ENCODE measurements around the gene URAD. TPM values are rescaled to one million over a fixed set of nuclear protein-coding genes. Genes with fewer than 3 reads are reported as not detected.

URAD gene
- total and polyA plus RNA-seq, 8 donors: 0.31 TPM; not detected in 7

DNA sequence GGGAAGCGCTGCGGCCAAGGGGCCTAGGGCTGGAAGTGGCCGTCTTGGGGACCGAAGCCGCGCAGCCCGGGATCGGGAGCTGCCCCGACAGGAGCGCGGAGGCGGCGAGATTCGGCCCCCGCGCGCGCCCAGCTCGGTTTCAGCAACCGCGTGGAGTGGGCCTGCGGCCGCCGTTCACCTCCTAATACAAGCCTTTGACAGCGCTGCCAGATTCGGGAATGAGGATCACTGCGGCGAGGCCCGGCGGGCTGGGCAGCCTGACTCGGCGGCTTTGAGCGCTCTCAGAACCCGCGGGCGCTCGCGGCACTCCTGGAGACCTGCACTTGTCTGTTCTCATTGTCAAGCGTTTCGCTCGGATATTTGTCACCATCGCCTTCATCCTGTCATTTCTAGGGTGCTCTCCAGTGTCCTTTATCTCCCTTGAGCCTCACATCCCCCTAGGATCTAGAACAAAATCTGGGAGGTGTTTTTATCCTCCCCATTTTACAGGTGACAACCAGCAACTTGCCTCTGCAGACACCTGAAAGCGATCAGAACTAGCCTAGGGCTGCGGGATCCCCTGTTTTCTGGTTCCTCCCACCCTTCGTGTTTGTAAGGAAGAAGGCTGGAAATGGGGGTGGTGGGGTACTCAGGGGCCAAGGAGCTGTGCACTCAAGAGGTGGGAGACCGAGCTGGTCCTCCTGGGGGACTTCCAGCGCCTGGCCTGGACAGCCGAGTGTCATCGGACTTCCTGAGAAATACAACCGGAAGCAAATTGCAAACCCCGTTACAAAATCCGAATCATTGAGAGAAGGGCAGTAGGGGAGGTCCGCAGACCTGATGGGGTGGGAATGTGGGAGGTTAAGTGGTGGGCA is 17.9 kb downstream of the URAD start:
- Histone ChIP-seq H3K27me3 (peaks cover 0 to 7% (median 1%) of the 10 kb centered on the region in 4 donors), H3K9me3 (no peaks in the 10 kb centered on the region), H3K27ac (no peak overlapping the region), H3K36me3 (no peaks in the 10 kb centered on the region), H3K4me1 (no peaks in the 10 kb centered on the region), H3K4me3 (no peak overlapping the region)
- no peak for FAIRE-seq
- DNase-seq: peak in 1 of 6 donors; percentile 43
- intact Hi-C loops (cut with DNase I): no loop called here
- WGBS, 2 donors: 47 to 52% methylated on average over 53 of the region's 53 CpGs
- TF ChIP-seq, protein P1, sequence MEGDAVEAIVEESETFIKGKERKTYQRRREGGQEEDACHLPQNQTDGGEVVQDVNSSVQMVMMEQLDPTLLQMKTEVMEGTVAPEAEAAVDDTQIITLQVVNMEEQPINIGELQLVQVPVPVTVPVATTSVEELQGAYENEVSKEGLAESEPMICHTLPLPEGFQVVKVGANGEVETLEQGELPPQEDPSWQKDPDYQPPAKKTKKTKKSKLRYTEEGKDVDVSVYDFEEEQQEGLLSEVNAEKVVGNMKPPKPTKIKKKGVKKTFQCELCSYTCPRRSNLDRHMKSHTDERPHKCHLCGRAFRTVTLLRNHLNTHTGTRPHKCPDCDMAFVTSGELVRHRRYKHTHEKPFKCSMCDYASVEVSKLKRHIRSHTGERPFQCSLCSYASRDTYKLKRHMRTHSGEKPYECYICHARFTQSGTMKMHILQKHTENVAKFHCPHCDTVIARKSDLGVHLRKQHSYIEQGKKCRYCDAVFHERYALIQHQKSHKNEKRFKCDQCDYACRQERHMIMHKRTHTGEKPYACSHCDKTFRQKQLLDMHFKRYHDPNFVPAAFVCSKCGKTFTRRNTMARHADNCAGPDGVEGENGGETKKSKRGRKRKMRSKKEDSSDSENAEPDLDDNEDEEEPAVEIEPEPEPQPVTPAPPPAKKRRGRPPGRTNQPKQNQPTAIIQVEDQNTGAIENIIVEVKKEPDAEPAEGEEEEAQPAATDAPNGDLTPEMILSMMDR (IDR thresholded peaks at IDR 0.05): no peak
- no peak for ATAC-seq

DNA sequence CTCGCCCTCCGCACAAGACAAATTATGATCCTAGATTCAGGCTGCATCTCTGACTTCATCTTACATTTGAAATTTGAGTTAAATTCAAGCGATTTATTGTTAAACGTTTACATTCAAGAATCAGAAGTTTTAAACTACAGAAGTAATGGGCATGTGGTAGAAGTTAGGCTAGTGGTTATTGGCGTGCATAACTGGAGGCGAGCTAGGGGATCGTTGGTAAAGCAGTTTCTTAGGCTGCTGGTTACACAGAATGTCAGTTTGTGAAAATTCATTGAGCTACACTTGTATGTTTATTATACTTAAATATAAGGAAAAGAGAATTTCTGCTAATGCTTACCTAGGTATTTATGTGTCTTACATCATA is 18.6 kb downstream of the URAD start:
- Histone ChIP-seq H3K27me3 (peaks cover 0 to 7% (median 0%) of the 10 kb centered on the region in 4 donors), H3K4me3 (no peak overlapping the region)
- intact Hi-C loops (cut with DNase I): no loop called here

DNA sequence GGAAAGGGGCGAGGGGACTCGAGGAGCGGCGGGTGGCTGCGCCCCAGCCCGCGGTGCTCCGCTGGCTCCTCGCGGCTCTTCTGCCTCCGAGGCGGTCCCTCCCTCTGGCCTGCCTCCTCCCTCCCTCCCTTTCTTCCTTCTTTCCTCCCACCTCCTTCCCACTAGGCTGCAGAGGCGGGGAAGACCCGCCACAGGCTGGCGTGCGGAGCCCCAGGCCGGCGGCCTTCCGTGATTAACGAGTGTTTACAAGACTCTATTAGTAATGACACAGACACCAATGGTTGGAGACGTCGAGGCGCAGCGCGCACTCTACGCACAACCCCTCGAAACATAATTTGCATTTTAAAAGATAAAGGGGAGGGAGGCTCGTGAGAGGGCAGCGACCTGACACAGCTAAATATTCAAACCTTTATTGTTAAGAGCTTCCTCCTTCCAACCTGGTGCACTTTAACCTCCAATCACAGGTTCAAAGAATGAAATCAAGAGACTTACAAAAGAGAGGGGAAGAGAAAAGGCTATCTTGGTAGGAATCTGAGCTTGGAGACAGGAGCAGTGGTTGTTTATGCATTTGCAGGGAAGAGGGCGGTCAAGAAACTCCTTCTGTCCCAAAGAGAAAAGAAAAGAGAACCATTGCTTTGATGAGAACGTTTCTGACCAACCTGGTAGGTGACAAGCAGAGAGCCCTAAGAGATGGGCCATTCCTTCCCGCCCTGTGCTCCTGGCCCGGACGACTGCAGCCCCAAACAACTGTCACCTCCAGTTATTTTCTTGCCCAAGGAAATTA is 19.2 kb downstream of the URAD start, which contains the start of gene CDX2:
TSS of gene CDX2 (minus strand) at position 234 of the 784 bp plus-strand sequence. CDS start 309 bp downstream, outside the sequence.
- DNase-seq (peak in 4 of 6 donors; percentile 35 to 66 (median 56)), ATAC-seq (peak; percentile 43 to 51 (median 46)), FAIRE-seq (no peak)
- H3K4me1 ChIP-seq: no peaks in the 10 kb centered on the region
- intact Hi-C loops (cut with DNase I): no loop called here
- 16 to 21% methylated on average over 23 to 34 of the region's 34 CpGs for WGBS, 2 donors
- peak within 1 kb of the TSS; percentile 31 to 60 (median 48) for H3K4me3 ChIP-seq
- H3K27ac ChIP-seq: peak within 1 kb of the TSS; percentile 7 to 68 (median 58)
- H3K9me3 ChIP-seq: no peaks in the 10 kb centered on the region
- TF ChIP-seq, protein P1 (IDR thresholded peaks at IDR 0.05): no peak
- no peaks in the 10 kb centered on the region for H3K36me3 ChIP-seq
- peaks cover 0 to 7% (median 0%) of the 10 kb centered on the region in 4 donors for H3K27me3 ChIP-seq

More for the DNA sequence above, 18.6 kb downstream of the URAD start:
- TF ChIP-seq, protein P1 (IDR thresholded peaks at IDR 0.05): no peak
- no peak overlapping the region for H3K27ac ChIP-seq
- H3K4me1 ChIP-seq: no peaks in the 10 kb centered on the region
- H3K36me3 ChIP-seq: no peaks in the 10 kb centered on the region
- H3K9me3 ChIP-seq: no peaks in the 10 kb centered on the region
- no peak for ATAC-seq
- DNase-seq: no peak
- 64 to 67% methylated on average over 7 of the region's 7 CpGs for WGBS, 2 donors
- FAIRE-seq: no peak

DNA sequence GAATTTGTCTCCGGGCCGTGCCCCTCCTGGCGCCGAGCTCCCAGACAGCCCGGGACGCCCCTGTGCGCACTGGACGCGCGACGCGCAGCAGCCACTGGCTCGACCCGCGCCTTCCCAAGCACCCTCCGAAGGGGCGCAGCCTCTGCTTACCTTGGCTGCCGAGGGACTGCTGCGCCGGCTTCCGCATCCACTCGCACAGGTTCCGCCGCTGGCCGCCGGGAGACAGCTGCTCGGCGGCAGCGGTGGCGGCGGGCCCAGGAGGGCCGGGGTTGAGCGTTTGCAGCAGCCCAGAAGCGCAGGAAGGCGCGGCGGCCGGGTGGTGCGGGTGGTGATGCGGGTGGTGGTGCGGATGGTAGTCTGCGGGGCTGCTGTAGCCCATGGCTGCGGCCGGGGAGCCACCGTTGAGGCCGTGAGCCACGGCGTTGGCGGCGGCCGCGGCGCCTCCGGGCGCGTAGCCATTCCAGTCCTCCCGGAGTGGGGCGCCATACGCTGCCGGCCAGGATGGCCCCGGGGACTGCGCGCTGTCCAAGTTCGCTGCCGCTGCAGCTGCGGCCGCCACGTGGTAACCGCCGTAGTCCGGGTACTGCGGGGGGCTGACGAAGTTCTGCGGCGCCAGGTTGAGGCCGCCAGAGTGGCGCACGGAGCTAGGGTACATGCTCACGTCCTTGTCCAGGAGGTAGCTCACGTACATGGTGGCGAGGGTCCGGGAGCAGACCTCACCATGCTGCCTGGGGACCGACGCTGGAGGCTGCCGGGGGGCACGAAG is 20.0 kb downstream of the URAD start:
- 1% methylated on average over 49 to 86 of the region's 86 CpGs for WGBS, 2 donors
- Histone ChIP-seq H3K9me3 (no peaks in the 10 kb centered on the region), H3K36me3 (no peaks in the 10 kb centered on the region), H3K27me3 (peaks cover 0 to 7% (median 0%) of the 10 kb centered on the region in 4 donors), H3K4me3 (peak overlapping the region; percentile 31 to 60 (median 48)), H3K4me1 (peaks cover 0 to 4% (median 0%) of the 10 kb centered on the region in 3 donors), H3K27ac (peak overlapping the region; percentile 7 to 68 (median 58))
- DNase-seq (peak in 5 of 6 donors; percentile 20 to 78 (median 45)), FAIRE-seq (no peak), ATAC-seq (peak; percentile 49 to 72 (median 61))
- TF ChIP-seq, protein P1 (IDR thresholded peaks at IDR 0.05): no peak
- intact Hi-C loops (cut with DNase I): no loop called here

Measured in pancreas (tissue), 10 donors.